HCT116 (cell line): ENCODE measurements around the gene YY1. TPM values are rescaled to one million over a fixed set of nuclear protein-coding genes. Genes with fewer than 3 reads are reported as not detected.

Experiments used
- ATAC-seq: fragments of 200-7000 bp; cut with Tn5 transposase; 2 replicates; pipeline ENCODE4 v1.9.1; 2020; ENCODE audit warnings: mild to moderate bottlenecking, moderate library complexity
- BruUV-seq: library from RNA; stranded (reverse); fragments of 400-500 nt; replicated peaks from 2 replicates; lab custom pipeline; 2021; lab: Mats Ljungman, UMichigan
- CTCF ChIA-PET: fragments of 300-600 bp; sonication (Branson Sonifier 250); formaldehyde crosslinking; loops from one replicate; lab custom pipeline; 2021; ENCODE audit warnings: antibody characterized with exemption; lab: Charles Lee
- POLR2A ChIA-PET: fragments of 300-600, 350-600 bp; sonication (Branson Sonifier 250); formaldehyde crosslinking; loops from one replicate; lab custom pipeline; 2021; ENCODE audit warnings: antibody characterized with exemption; lab: Charles Lee
- RAD21 ChIA-PET, 2 experiments: fragments of 300-600 bp; sonication (Branson Sonifier 250); formaldehyde crosslinking; loops; one replicate each; lab custom pipeline; 2023; ENCODE audit warnings: low total read pairs in 2 of 2; ENCODE audit not compliant: uncharacterized antibody in 2 of 2, unreplicated experiment in 2 of 2, low non-redundant PET in 1 of 2; lab: Charles Lee
- DNase-seq: peaks from one replicate; pipeline ENCODE4 v3.0.0-alpha.2; 2010; ENCODE audit warnings: low read depth, low spot score
- H2AFZ ChIP-seq: fragments of 200-600 bp; shearing (Covaris generic), sonication (generic); 2 replicates; pipeline ENCODE4 v1.6.1; 2017; ENCODE audit warnings: low read depth, mixed run types, mixed read lengths, antibody characterized with exemption, low read length; ENCODE audit not compliant: poor library complexity, severe bottlenecking
- H3K27ac ChIP-seq: 2 replicates; pipeline ENCODE4 v1.5.1; 2012; ENCODE audit warnings: low read depth, low read length
- H3K27me3 ChIP-seq: fragments of 200-600 bp; sonication (generic); 2 replicates; pipeline ENCODE4 v1.6.1; 2016; ENCODE audit warnings: mixed run types, low read length, mixed read lengths; ENCODE audit not compliant: insufficient read depth
- H3K36me3 ChIP-seq, 2 experiments: fragments of 200-500 bp in 1 of 2; fragments of 200-600 bp in 1 of 2; sonication (Bioruptor generic) in 1 of 2; sonication (generic) in 1 of 2; 2 replicates each; pipeline versions ENCODE4 v1.5.1 to v1.6.1; 2014 to 2016; ENCODE audit warnings: low read length in 2 of 2, inconsistent platforms in 1 of 2, mixed read lengths in 1 of 2, mixed run types in 1 of 2; ENCODE audit not compliant: insufficient read depth in 2 of 2, control insufficient read depth in 1 of 2
- H3K4me1 ChIP-seq, 2 experiments: fragments of 200-600 bp in 1 of 2; sonication (generic) in 1 of 2; 2 replicates each; pipeline versions ENCODE4 v1.5.1 to v1.6.1; 2012 to 2017; ENCODE audit warnings: low read length in 2 of 2, inconsistent platforms in 1 of 2, mild to moderate bottlenecking in 1 of 2, mixed read lengths in 1 of 2, mixed run types in 1 of 2, moderate library complexity in 1 of 2; ENCODE audit not compliant: insufficient read depth in 2 of 2, control insufficient read depth in 1 of 2
- H3K4me2 ChIP-seq: fragments of 200-600 bp; sonication (generic); 2 replicates; pipeline ENCODE4 v1.6.1; 2017; ENCODE audit warnings: mixed run types, low read length, mixed read lengths
- H3K4me3 ChIP-seq, 2 experiments: fragments of 200-600 bp in 1 of 2; sonication (generic) in 1 of 2; replicated peaks in 1 of 2; 2 replicates each; pipeline ENCODE4 v1.5.1; 2011 to 2016; ENCODE audit warnings: low read length in 2 of 2, control low read depth in 1 of 2, low read depth in 1 of 2, mild to moderate bottlenecking in 1 of 2, mixed read lengths in 1 of 2, mixed run types in 1 of 2
- H3K79me2 ChIP-seq: fragments of 200-600 bp; sonication (generic); 2 replicates; pipeline ENCODE4 v1.6.1; 2017; ENCODE audit warnings: mild to moderate bottlenecking, mixed run types, low read length, moderate library complexity, mixed read lengths; ENCODE audit not compliant: insufficient read depth
- H3K9ac ChIP-seq: fragments of 200-600 bp; sonication (generic); 2 replicates; pipeline ENCODE4 v1.6.1; 2016; ENCODE audit warnings: low read length, mixed read lengths
- H3K9me2 ChIP-seq: fragments of 200-600 bp; sonication (generic), shearing (Covaris generic); 2 replicates; pipeline ENCODE4 v1.6.1; 2017; ENCODE audit warnings: mixed run types, mild to moderate bottlenecking, moderate library complexity; ENCODE audit not compliant: insufficient read depth
- H3K9me3 ChIP-seq, 2 experiments: fragments of 200-500 bp in 1 of 2; fragments of 200-600 bp in 1 of 2; sonication (Bioruptor generic) in 1 of 2; sonication (generic) in 1 of 2; 2 replicates each; pipeline ENCODE4 v1.6.1; 2014 to 2017; ENCODE audit warnings: low read length in 2 of 2, mixed read lengths in 2 of 2, inconsistent platforms in 1 of 2, low read depth in 1 of 2, mild to moderate bottlenecking in 1 of 2, mixed run types in 1 of 2, moderate library complexity in 1 of 2; ENCODE audit not compliant: control insufficient read depth in 1 of 2, insufficient read depth in 1 of 2
- H4K20me1 ChIP-seq: fragments of 200-600 bp; sonication (generic), shearing (Covaris generic); 2 replicates; pipeline ENCODE4 v1.6.1; 2017; ENCODE audit warnings: mixed run types, mild to moderate bottlenecking, moderate library complexity; ENCODE audit not compliant: insufficient read depth
- CEBPB ChIP-seq: IDR thresholded peaks from 2 replicates; pipeline ENCODE4 v1.6.1; 2012; ENCODE audit warnings: low read depth
- EGR1 ChIP-seq: IDR thresholded peaks from 2 replicates; pipeline ENCODE4 v1.6.1; 2012; ENCODE audit warnings: low read depth
- POLR2A ChIP-seq: IDR thresholded peaks from 2 replicates; pipeline ENCODE4 v1.7.0; 2011; ENCODE audit warnings: borderline replicate concordance; ENCODE audit not compliant: insufficient read depth, insufficient read length; ENCODE audit errors: extremely low read depth
- TCF7L2 ChIP-seq: IDR thresholded peaks from 2 replicates; pipeline ENCODE4 v1.7.0; 2011; ENCODE audit warnings: borderline replicate concordance, inconsistent platforms; ENCODE audit not compliant: insufficient read depth, insufficient read length; ENCODE audit errors: extremely low read depth
- ZNF274 ChIP-seq: fragments of 200-500 bp; sonication (Bioruptor generic); IDR thresholded peaks from 2 replicates; pipeline ENCODE4 v1.6.1; 2014; ENCODE audit warnings: mild to moderate bottlenecking, low read depth, low read length, inconsistent platforms
- intact Hi-C: fragments of 100-400 bp; cut with micrococcal nuclease; formaldehyde crosslinking; loops from 2 replicates; pipeline ENCODE4 v1.10.0; 2022
- total RNA-seq: library from RNA; stranded (reverse); gene quantifications from one replicate; pipeline ENCODE4 v1.2.1, GENCODE V29; 2021; ENCODE audit not compliant: unreplicated experiment
- TF ChIP-seq, protein P1 (sequence below): IDR thresholded peaks from 2 replicates; pipeline ENCODE4 v1.6.1; 2012; ENCODE audit warnings: low read depth

YY1 gene
- total RNA-seq, 1 experiment from 2014 or later: 111 TPM

DNA sequence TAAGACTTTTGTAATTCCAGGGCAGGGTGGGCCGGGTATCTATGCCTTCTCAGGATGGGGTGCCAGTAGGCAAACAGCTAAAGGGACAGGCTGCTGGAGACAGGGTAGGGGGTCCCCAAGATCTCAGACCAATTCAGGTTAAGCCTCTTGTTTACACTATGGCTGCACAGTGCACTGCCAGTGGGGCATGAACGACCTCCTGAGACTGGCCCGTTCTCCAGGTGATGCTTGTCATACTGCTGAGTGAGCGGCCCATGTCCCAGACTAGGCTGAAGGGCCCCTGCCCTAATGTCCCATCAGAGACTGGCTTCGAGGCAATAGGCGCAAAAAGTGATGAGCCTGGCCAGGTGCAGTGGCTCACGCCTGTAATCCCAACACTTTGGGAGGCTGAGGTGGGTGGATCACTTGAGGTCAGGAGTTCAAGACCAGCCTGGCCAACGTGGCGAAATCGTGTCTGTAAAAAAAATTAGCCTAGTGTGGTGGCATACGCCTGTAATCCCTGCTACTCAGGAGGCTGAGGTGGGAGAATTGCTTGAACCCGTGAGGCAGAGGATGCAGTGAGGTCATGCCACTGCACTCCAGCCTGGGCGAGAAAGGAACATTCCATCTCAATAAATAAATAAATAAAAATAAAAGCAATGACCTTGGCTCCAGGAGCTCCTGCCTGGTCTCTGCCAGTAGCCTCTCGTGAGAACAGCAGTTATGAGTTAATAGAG lies 54.7 kb downstream of the YY1 start:
- ATAC-seq (no peak), DNase-seq (no peak)
- Histone ChIP-seq H3K4me2 (no peak overlapping the region), H3K36me3 (peaks cover 0 to 3% of the 10 kb centered on the region in 2 experiments; a peak in 1 of 4 replicates), H3K9me3 (no peaks in the 10 kb centered on the region), H3K9me2 (no peaks in the 10 kb centered on the region), H2AFZ (no peak overlapping the region), H3K27ac (no peak overlapping the region), H3K4me1 (no peaks in the 10 kb centered on the region), H3K79me2 (no peaks in the 10 kb centered on the region), H3K4me3 (no peak overlapping the region), H4K20me1 (no peaks in the 10 kb centered on the region), H3K9ac (no peak overlapping the region), H3K27me3 (no peaks in the 10 kb centered on the region)
- TF ChIP-seq TCF7L2 (no peak), CEBPB (no peak), POLR2A (no peak)
- ChIA-PET RAD21 (no interaction called here), CTCF (no interaction called here), POLR2A (no interaction called here)
- no TSS peak for BruUV-seq
- intact Hi-C loops: no loop called here

DNA sequence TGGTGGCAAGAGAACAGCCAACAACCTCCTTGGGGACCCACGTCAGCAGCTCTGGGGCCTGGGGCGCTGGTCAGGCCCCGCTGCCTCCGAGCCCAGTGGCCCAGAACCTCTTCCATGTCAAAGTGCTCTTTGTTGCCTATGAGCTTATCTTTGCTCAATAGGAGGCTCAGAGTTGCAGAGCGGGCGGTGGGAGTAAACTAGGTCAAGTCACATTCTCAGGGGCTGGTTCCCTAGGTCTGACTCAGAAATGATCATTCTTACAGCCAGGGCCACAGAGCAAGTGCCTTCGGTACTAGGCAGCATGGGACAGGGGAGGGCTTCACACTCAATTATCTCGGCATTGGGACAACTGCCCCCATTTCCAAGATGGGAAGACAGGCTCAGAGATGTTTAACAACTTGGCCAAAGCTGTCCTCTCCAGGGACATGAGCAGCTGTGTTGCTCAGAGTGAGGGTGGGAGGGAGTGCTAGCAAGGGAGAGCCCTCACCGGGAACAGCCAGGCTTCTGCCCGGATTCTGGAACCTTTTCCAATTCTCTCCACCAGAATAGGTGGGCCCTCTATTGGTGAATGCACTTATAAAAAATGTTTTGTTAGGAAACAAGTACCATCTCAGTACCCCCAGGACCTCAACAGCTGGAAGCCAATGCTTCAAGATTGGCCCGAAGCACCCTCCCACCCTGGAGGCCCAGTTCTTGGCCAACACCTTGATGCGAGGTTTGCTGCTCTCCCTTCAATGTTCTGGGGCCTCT lies 55.4 kb downstream of the YY1 start:
- intact Hi-C loops: no loop called here
- RAD21 ChIA-PET: no interaction called here
- Histone ChIP-seq H3K4me1 (no peaks in the 10 kb centered on the region), H2AFZ (no peak overlapping the region), H3K4me2 (no peak overlapping the region), H3K36me3 (peaks cover 0 to 3% of the 10 kb centered on the region in 2 experiments; a peak in 1 of 4 replicates), H3K9ac (no peak overlapping the region), H3K9me2 (no peaks in the 10 kb centered on the region), H3K9me3 (no peaks in the 10 kb centered on the region), H3K27ac (no peak overlapping the region), H3K4me3 (no peak overlapping the region), H3K27me3 (no peaks in the 10 kb centered on the region), H4K20me1 (no peaks in the 10 kb centered on the region), H3K79me2 (no peaks in the 10 kb centered on the region)
- CTCF ChIA-PET: interaction anchor here (3.8 kb wide), 1 partner anchor 9 kb away, joined by 19 read pairs; no protein-coding TSS in a partner anchor
- ATAC-seq (no peak), DNase-seq (no peak)
- TF ChIP-seq ZNF274: no peak
- no peak for TF ChIP-seq EGR1
- TF ChIP-seq, protein P1, sequence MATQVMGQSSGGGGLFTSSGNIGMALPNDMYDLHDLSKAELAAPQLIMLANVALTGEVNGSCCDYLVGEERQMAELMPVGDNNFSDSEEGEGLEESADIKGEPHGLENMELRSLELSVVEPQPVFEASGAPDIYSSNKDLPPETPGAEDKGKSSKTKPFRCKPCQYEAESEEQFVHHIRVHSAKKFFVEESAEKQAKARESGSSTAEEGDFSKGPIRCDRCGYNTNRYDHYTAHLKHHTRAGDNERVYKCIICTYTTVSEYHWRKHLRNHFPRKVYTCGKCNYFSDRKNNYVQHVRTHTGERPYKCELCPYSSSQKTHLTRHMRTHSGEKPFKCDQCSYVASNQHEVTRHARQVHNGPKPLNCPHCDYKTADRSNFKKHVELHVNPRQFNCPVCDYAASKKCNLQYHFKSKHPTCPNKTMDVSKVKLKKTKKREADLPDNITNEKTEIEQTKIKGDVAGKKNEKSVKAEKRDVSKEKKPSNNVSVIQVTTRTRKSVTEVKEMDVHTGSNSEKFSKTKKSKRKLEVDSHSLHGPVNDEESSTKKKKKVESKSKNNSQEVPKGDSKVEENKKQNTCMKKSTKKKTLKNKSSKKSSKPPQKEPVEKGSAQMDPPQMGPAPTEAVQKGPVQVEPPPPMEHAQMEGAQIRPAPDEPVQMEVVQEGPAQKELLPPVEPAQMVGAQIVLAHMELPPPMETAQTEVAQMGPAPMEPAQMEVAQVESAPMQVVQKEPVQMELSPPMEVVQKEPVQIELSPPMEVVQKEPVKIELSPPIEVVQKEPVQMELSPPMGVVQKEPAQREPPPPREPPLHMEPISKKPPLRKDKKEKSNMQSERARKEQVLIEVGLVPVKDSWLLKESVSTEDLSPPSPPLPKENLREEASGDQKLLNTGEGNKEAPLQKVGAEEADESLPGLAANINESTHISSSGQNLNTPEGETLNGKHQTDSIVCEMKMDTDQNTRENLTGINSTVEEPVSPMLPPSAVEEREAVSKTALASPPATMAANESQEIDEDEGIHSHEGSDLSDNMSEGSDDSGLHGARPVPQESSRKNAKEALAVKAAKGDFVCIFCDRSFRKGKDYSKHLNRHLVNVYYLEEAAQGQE: no peak
- POLR2A ChIA-PET: no interaction called here
- no TSS peak for BruUV-seq
